Activated naive CD8-positive, alpha-beta T cell treated with anti-CD3 and anti-CD28 coated beads, Interleukin-2, amount 50 U/mL, for 16 hours (primary cell): ENCODE measurements around the gene ATXN1.

Experiments used
- DNase-seq: peaks from one replicate; pipeline ENCODE4 v3.0.0-alpha.2; 2020; ENCODE audit warnings: low read depth, low spot score

The ATXN1 gene

GRCh38 chr6:16438718-16439591 is 322.3 kb downstream of the ATXN1 start:
- DNase-seq = no peak

DNA sequence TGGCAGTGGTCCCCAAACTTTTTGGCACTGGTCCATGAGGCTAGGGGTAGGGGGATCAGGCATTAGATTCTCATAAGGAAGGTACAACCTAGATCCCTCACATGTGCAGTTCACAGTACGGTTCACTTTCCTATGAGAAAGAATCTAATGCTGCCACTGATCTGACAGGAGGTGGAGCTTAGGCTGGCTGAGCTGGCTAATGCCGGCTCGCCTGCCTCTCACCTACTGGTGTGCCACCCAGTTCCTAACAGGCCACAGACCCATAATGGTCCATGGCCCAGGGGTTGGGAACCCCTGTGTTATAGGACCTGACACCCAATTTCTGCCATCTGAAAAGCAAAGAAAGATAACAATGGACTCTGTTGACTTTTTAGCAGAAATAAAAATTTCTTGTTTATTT is 323.3 kb downstream of the ATXN1 start:
- no peak for DNase-seq

GRCh38 chr6:16437095-16437494 is 324.2 kb downstream of the ATXN1 start:
- DNase-seq = no peak

- no peak for DNase-seq
Measured at GRCh38 chr6:16436550-16436949, 324.7 kb downstream of the ATXN1 start.

DNA sequence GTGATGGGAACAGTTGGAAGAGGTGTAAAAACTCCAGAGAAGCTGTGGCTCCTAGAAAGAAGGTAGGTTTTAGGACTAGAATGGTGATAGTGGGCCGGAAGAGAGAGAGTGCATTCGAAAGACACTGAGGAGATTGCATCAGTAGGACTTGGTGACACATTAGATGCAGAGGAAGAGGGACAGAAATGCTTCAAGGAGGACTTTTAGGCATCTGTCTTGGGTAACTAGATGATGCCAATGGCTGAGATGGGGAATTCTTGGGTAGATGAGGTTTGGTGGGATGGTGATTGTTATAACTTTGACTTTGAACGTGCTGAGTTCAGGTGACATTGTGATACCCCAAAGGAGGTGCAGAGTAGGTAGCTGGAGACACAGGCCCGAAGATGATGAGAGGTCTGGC is 326.4 kb downstream of the ATXN1 start:
- DNase-seq = no peak

DNA sequence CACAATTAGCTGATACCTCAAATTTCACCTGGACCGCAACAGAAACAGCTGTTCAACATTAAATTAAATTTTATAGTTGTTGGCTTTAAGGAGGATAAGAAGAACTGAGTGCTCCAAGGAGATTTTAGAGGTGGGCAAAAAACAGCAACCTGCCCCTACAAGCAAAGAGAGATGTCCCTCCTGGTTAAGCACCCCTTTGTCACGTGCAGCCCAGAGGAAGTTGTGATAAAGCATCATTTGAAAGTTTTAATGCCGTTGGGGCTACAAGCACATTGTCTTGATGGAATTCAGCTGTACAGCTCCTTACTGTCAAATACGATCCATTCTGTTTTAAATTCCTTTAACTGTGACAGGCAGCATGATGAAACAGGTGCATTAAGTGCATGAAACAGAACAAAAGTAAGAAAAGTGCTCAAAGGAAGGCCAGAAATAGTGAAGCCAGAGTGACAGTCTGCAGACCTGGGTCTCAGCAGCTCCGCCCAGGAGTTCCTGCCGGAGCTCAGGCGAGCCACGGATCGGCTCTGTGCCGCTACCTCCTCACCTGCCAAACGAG is 327.8 kb downstream of the ATXN1 start:
- DNase-seq = no peak

DNA sequence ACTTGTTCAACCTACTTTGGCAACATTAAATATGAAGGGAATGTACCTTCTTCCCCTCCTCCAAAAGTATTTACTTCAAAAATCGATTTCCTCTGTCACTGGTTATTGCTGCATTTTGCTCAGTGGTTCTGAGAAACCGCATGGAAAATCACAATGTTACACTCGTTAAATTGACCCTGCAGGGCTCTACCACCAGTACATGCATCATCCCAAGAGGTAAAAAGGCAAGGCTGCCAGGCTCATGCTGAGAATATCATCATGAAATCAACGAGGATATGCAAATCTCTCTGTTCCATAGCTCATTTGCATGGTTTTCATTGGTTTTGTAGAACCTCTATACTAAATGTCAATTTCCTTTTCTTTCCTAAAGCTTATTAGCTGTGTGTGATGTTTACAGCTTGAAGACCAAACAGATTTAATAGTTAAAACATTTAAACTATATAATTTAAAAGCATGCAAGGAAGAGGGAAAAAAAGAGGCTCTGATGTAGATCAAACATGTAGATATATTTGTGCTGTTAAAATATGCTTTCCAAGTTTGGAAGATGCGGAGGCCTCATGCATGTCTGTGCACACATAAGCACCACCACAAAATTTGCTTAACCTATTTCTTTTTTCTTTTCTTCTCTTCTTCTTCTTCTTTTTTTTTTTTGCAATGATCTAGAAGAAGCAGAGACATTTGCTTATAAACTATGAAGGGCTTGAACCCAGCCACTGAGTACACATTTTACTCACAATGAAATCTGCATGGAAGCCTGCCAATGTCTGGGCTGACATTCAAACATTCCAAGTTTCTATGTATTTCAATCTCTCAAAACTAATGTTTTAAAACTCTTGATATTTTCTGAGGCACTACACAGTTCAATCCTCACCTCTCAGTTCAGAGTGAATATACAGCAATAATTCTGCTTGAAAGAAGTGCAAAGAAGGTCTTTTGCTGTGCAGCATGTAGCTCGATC is 328.9 kb downstream of the ATXN1 start:
- DNase-seq = no peak

DNA sequence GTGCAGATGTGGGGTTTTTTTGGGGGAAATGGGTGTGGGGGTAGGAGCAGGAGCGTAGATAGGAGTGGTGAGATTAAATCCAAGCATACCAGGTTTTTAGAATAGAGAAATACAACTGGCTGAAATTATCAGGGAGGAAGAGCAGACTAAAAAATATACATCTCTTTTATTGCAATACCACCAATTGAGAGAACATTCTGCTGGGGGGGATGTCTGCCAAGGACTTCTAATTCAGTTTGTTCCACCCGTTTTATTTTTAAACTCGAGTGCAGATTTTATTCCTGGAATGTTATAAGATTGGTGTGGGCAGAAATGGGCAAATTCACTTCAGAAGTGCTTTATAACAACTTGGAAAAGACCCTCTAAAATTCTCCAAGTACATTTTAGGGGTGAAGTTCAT is 330.2 kb downstream of the ATXN1 start:
- no peak for DNase-seq

DNA sequence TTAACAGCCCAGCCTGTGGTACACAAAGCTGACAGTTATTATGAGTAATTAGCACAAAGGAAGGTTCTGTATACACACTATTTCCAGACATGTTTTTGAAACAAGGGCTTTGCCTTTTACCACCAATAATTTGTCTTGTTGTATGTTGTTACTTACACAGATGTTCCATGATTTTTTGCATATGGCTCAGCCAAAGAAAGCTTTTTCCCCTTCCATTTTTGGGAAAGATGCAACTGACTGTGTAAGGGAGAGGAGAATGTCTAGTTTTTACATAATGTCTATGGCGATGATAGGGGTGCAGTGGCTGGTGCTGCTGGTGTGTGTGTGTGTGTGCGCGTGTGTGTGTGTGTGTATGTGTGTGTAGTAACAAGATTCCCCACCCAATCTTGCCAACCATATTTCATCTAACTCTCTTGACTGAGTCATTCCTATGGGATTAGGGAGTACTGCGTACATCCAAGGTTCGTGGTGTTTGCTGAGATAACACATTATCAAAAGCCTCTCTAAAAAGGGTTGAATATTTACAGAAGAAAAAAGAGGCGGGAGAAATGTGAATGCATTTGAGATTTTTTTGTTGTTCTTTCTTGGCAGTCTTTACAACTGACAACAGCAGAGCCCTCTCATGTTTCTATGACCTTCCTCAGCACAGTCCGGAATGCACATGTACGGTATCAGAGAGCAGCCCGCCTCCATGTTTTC is 330.7 kb downstream of the ATXN1 start:
- no peak for DNase-seq

DNA sequence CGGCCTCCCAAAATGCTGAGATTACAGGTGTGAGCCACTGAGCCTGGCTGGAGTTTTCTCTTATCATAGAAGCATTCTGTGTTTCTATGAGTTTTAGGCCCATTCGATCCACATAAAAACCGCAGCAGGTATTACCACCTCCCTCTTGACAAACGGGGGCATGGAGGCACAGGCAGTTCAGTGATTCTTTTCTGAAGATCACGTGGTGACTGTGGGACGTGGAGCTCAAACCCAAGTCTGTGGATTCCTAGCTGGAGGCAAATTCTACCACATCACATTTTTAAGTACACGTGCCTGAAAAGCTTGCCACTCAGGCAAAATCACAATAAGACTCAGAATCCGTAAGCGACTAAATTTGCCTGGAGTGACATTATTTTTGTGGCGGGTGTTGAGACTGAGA is 331.6 kb downstream of the ATXN1 start:
- DNase-seq = no peak

DNA sequence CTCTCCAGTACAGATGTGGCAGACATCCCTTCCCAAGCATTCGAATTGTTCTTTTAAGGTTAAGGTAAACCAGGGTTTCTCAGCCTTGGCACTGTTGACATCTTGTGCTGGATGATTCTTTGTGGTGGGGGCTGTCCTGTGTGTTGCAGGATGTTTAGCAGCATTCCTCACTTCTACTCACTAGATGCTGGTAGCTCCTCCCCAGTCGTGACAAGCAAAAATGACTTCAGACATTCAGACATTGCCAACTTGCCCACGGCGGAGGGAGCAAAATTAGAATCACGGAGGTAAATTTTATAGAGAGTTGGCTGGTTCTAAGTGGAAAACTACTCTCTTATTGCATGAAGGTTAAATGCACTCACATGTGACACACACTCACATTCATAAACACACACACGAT is 334.1 kb downstream of the ATXN1 start:
- DNase-seq = no peak

DNA sequence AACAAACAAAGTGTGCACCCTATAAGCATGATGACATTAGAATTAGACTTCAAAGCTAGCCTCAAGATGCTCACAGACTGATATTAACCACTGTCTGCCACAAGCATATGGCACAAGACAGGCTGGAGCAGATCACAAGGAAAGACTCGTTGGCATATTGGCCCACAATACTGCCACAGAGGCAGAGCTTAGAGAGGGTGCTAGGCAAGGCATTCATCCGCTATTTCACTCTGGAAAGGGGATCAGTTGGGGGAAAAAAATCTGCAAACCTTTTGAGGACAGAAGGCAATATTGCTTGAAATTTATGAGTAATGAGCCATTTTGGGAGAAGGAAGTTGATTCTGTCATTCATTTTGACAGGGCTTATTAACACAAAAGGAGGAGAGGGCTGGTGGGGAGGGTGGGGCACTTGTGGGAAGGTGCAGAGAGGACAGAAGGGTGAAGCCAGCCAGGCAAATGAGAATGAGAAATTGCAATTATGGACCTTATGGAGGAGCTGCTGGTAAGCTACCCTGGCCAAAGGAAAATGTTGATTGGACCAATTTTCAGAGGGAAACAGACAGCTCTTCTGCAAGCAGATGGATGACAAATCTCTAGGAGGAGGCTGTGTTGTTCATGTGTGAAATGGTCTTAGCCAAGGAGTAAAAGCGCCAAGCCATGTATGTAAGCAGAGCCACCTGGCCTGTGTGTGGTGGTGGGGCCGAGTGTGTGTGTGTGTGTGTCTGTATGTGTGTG is 335.2 kb downstream of the ATXN1 start:
- no peak for DNase-seq

GRCh38 chr6:16421462-16421960 is 339.7 kb downstream of the ATXN1 start:
- DNase-seq = no peak

- no peak for DNase-seq
Measured at GRCh38 chr6:16420715-16421461, 340.4 kb downstream of the ATXN1 start.

GRCh38 chr6:16420337-16420714 is 340.9 kb downstream of the ATXN1 start:
- DNase-seq = no peak

DNA sequence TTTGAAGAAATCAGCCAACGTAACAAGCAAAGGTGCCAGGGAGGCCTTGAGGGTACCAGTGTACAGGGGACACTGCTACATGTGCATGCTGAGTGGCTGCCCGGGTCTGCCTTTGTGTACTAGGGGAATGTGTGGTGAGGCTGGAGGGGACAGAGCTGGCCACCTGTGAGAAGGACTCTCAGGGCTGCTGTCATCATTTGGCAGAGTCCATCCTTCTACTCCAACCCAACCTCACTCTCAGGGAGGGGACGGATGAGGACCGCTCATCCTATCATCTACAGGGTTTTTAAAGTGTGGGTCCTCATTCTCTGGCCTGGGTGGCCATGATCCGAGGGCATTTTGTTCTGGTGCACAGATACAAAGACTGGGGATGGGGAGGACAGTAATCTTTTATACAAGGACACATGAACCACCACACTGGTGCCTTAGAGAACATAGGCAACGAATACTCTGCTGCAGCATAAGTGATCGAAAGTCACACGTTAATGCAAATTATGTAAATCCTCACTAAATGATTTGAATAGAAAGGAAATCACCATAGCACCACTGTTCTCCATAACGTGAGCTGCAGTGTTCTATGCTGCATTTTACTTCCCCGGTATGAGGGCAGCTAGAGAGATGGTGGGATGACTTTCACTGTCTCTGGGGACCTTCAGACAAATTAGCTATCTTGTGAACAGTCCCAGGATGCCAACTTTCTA is 341.5 kb downstream of the ATXN1 start:
- DNase-seq = no peak

DNA sequence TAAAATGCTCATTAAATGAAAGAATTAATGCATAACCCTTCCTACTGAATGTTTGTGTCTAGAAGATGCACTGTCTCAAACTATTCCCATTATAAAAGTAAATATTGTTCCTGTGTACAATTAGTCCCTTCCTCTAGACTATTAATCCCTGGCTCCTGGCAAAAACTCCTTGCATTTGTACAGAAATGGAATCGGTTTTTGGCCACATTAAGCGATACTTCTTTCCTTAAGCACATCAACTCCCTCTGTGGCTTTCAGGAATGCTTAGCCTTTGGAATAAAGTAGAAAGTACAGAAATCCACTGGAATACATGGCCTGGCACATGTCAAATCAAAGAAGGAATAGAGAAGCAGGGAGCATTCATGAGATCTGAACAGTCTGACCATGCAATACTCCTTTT is 343.1 kb downstream of the ATXN1 start:
- DNase-seq = no peak

DNA sequence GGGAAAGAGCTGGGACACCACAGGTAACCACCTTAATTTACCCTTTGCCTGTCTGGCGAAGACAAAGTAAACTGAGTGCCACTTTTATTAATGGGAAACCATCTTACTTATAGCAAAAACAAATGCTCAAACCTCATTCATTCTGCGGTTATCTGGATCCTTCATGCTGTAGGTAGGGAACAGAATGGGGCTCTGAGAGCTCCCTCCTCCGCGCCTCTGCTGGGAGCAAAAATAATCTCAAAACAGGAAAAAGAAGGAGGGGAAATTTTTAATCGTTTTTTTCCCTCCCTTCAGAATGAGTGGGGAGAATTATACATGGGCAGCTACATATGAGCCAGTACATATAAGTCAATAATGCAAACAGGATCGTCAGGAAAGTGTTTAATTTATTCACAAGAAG is 345.6 kb downstream of the ATXN1 start:
- no peak for DNase-seq

DNA sequence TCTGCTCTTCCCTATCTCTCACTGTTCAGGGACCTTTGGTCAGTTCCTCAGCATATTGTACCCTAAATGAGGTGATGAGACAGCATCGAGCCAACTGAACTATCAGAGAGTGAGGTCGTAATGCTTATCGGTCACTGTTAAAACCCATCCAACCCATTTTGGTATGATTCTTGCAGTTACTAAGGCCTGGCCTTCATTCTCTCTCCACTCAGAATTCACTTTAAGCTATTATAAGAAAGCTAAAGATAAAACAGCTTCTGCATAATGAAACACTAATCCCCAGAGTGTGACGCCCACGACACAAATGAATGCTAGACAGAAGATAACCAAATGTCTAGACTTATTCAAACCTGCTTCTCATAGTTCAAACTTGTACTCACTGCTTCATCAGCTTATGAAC is 347.1 kb downstream of the ATXN1 start:
- DNase-seq = no peak

DNA sequence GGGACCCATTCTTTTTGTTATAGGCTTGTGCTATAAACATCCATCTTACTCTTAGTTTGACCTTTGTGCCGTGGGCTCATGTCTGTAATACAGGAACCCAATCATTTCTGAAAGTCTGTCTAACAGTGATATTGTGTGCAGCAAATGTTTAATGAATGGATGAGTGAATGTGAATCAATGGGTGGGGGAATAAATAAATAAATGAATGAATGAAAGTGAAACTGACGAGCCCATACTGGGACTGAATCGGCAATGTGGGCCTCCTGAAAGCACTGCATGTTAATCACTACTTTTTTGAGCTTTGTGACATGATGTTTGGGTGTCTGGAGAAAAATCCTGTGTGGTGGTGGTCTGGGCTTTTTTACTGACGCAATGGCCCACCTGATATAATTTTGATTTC is 347.9 kb downstream of the ATXN1 start:
- DNase-seq = no peak
